NCI-H345 treated with DMSO at 0.1 percent for 48 hours (cell line): ENCODE data around the gene SNX22.
"Not testable (repeated sequence)": the region's sequence is repeated elsewhere in the genome, so short reads cannot be mapped to it uniquely, and the experiment has no call there.

Source experiments
- DNase-seq: peaks from one replicate; lab custom pipeline; 2025; ENCODE audit not compliant: unreplicated experiment; lab: John Stamatoyannopoulos, UW

SNX22 gene

GRCh38 chr15:64151727-64152506, at the start of gene SNX22:
SNX22 (plus strand) TSS chr15:64151731; CDS start chr15:64151776, 45 bp downstream.
- DNase-seq: no peak

GRCh38 chr15:64102497-64102896, 49.0 kb upstream of the SNX22 start:
- DNase-seq: no peak

- DNase-seq: no peak
These were observed 46.3 kb upstream of the SNX22 start for GRCh38 chr15:64105113-64105704.

GRCh38 chr15:64107337-64107736, 44.2 kb upstream of the SNX22 start:
- DNase-seq: no peak

- not testable (repeated sequence) for DNase-seq
These were observed 41.3 kb upstream of the SNX22 start for GRCh38 chr15:64110108-64110701.

GRCh38 chr15:64110950-64111678, 40.4 kb upstream of the SNX22 start:
- no peak for DNase-seq

GRCh38 chr15:64111679-64112050, 39.9 kb upstream of the SNX22 start:
- DNase-seq: no peak

- no peak for DNase-seq
These were observed 39.3 kb upstream of the SNX22 start for GRCh38 chr15:64112073-64112772.

GRCh38 chr15:64112904-64113303, 38.6 kb upstream of the SNX22 start:
- no peak for DNase-seq

GRCh38 chr15:64117759-64118487, 33.6 kb upstream of the SNX22 start:
- DNase-seq: no peak

GRCh38 chr15:64120322-64120721, 31.2 kb upstream of the SNX22 start:
- DNase-seq: not testable (repeated sequence)

- no peak for DNase-seq
These were observed 29.9 kb upstream of the SNX22 start for GRCh38 chr15:64121614-64122013.

GRCh38 chr15:64122444-64122843, 29.1 kb upstream of the SNX22 start:
- DNase-seq: no peak

GRCh38 chr15:64122936-64123351, 28.6 kb upstream of the SNX22 start:
- no peak for DNase-seq

GRCh38 chr15:64125978-64126377, 25.6 kb upstream of the SNX22 start:
- DNase-seq: no peak

GRCh38 chr15:64127521-64128270, 23.8 kb upstream of the SNX22 start:
- no peak for DNase-seq

GRCh38 chr15:64130159-64130558, 21.4 kb upstream of the SNX22 start:
- no peak for DNase-seq

GRCh38 chr15:64131547-64131946, 20.0 kb upstream of the SNX22 start:
- DNase-seq: no peak

- DNase-seq: no peak
These were observed 19.3 kb upstream of the SNX22 start for GRCh38 chr15:64132217-64132616.
